ENCODE measurements around the gene DOCK2.

DNA sequence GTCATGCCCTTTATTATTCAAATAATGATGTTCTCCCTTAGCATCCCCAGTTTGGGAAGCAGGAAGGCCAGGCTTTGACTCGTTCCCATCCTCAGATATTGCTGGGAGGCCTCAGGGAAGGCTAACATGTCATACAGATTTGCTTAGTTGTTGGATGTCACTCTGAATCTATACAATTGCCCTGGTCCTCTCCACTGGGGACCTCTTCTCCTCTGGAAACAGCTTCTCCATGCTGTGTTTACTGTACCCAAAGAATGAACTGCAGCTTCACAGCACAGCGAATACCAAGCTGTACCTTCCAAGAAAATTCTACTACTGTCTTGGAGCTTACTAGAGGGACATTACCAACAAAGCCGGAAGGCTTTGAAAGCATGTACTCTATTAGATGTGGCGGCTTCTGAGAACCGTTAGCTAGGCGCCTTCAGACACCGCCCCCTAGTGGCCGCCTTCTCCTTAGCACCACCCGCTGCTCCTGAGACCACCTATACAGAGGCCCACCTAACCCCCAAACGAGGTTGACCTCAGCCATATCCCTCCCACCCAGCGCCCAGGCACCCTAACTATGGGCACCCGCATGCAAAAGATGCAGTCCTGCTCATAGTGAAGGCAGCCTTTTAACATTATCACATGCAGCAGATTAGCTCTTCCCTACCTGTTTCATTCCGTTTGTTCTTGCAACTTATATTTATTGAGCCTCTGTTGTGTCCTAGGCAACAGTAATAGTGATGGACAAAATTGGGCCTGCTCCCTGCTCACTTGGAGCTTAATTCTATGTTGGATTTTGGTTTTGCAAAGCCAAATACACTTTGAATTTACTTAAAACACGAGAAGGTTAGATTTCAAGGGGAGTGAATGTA, 433.7 kb downstream of the DOCK2 start:
- TF ChIP-seq, protein P1, sequence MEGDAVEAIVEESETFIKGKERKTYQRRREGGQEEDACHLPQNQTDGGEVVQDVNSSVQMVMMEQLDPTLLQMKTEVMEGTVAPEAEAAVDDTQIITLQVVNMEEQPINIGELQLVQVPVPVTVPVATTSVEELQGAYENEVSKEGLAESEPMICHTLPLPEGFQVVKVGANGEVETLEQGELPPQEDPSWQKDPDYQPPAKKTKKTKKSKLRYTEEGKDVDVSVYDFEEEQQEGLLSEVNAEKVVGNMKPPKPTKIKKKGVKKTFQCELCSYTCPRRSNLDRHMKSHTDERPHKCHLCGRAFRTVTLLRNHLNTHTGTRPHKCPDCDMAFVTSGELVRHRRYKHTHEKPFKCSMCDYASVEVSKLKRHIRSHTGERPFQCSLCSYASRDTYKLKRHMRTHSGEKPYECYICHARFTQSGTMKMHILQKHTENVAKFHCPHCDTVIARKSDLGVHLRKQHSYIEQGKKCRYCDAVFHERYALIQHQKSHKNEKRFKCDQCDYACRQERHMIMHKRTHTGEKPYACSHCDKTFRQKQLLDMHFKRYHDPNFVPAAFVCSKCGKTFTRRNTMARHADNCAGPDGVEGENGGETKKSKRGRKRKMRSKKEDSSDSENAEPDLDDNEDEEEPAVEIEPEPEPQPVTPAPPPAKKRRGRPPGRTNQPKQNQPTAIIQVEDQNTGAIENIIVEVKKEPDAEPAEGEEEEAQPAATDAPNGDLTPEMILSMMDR (IDR thresholded peaks at IDR 0.05; ENCODE audit: low read depth, low read length, poor library complexity, severe bottlenecking): peak; percentile 86
- TF ChIP-seq EZH2phosphoT487 (IDR thresholded peaks at IDR 0.05; ENCODE audit: borderline replicate concordance, low read length): no peak

Data from DOHH2 (cell line).